Measurements from ENCODE around the gene ARAP1. TPM values are rescaled to one million over a fixed set of nuclear protein-coding genes. Genes with fewer than 3 reads are reported as not detected.

Gene ARAP1
- total RNA-seq, 2 experiments from 2014 or later, result 64.7 to 70.1 TPM

GRCh38 chr11:72777755-72778278, 25.6 kb upstream of the ARAP1 start:
- intact Hi-C loops (cut with micrococcal nuclease), result no loop called here
- no peaks in the 10 kb centered on the region for H3K36me3 Mint-ChIP-seq (ENCODE audit: low read depth)
- CTCF ChIA-PET, result interaction anchor here (0.5 to 2.7 kb wide), 4 partner anchors 15 to 743 kb away, joined by 3 to 11 read pairs (median 4); no protein-coding TSS in a partner anchor

GRCh38 chr11:72776844-72777754, 24.9 kb upstream of the ARAP1 start:
- intact Hi-C loops (cut with micrococcal nuclease), result no loop called here
- no peaks in the 10 kb centered on the region for H3K36me3 Mint-ChIP-seq (ENCODE audit: low read depth)
- H3K4me3 Mint-ChIP-seq, result no peak overlapping the region
- H3K9me3 Mint-ChIP-seq, result no peaks in the 10 kb centered on the region
- H3K27me3 Mint-ChIP-seq (ENCODE audit: low read depth), result no peaks in the 10 kb centered on the region
- peaks cover 7% of the 10 kb centered on the region for H3K4me1 Mint-ChIP-seq (ENCODE audit: low read depth)
- no peak overlapping the region for H3K27ac Mint-ChIP-seq
- DNase-seq, result no peak
- CTCF ChIA-PET, result interaction anchor here (1.5 to 2.7 kb wide), 3 partner anchors 16 to 401 kb away, joined by 3 to 11 read pairs (median 4); no protein-coding TSS in a partner anchor

More at GRCh38 chr11:72777755-72778278, 25.6 kb upstream of the ARAP1 start:
- Mint-ChIP-seq H3K27ac (no peak overlapping the region), H3K27me3 (ENCODE audit: low read depth) (no peaks in the 10 kb centered on the region), H3K4me1 (ENCODE audit: low read depth) (peaks cover 15% of the 10 kb centered on the region), H3K4me3 (no peak overlapping the region), H3K9me3 (no peaks in the 10 kb centered on the region)
- no peak for DNase-seq

GRCh38 chr11:72776117-72776843, 24.1 kb upstream of the ARAP1 start:
- Mint-ChIP-seq H3K27ac (no peak overlapping the region), H3K9me3 (no peaks in the 10 kb centered on the region), H3K27me3 (ENCODE audit: low read depth) (no peaks in the 10 kb centered on the region), H3K4me3 (no peak overlapping the region), H3K4me1 (ENCODE audit: low read depth) (peaks cover 5% of the 10 kb centered on the region), H3K36me3 (ENCODE audit: low read depth) (no peaks in the 10 kb centered on the region)
- intact Hi-C loops (cut with micrococcal nuclease), result no loop called here
- CTCF ChIA-PET, result interaction anchor here (0.6 to 1.9 kb wide), 3 partner anchors 17 to 681 kb away, joined by 3 to 4 read pairs (median 3); no protein-coding TSS in a partner anchor
- DNase-seq, result no peak

- intact Hi-C loops (cut with micrococcal nuclease), result no loop called here
- H3K9me3 Mint-ChIP-seq, result no peaks in the 10 kb centered on the region
- H3K4me1 Mint-ChIP-seq (ENCODE audit: low read depth), result peaks cover 2% of the 10 kb centered on the region
- H3K27ac Mint-ChIP-seq, result no peak overlapping the region
- H3K27me3 Mint-ChIP-seq (ENCODE audit: low read depth), result no peaks in the 10 kb centered on the region
- no peak for DNase-seq
- CTCF ChIA-PET, result interaction anchor here (1.5 kb wide), 1 partner anchor 18 kb away, joined by 3 read pairs; no protein-coding TSS in a partner anchor
- no peaks in the 10 kb centered on the region for H3K36me3 Mint-ChIP-seq (ENCODE audit: low read depth)
- H3K4me3 Mint-ChIP-seq, result no peak overlapping the region
These were observed 23.3 kb upstream of the ARAP1 start for GRCh38 chr11:72775288-72776110.

- Mint-ChIP-seq H3K27ac (no peak overlapping the region), H3K36me3 (ENCODE audit: low read depth) (no peaks in the 10 kb centered on the region), H3K4me1 (ENCODE audit: low read depth) (no peaks in the 10 kb centered on the region), H3K9me3 (no peaks in the 10 kb centered on the region), H3K27me3 (ENCODE audit: low read depth) (no peaks in the 10 kb centered on the region), H3K4me3 (no peak overlapping the region)
- CTCF ChIA-PET, result no interaction called here
- DNase-seq, result no peak
- intact Hi-C loops (cut with micrococcal nuclease), result no loop called here
These were observed 22.3 kb upstream of the ARAP1 start for GRCh38 chr11:72774499-72774898.

- no peaks in the 10 kb centered on the region for H3K9me3 Mint-ChIP-seq
- intact Hi-C loops (cut with micrococcal nuclease), result no loop called here
- H3K36me3 Mint-ChIP-seq (ENCODE audit: low read depth), result no peaks in the 10 kb centered on the region
- CTCF ChIA-PET, result no interaction called here
- no peaks in the 10 kb centered on the region for H3K27me3 Mint-ChIP-seq (ENCODE audit: low read depth)
- DNase-seq, result no peak
- H3K27ac Mint-ChIP-seq, result no peak overlapping the region
- H3K4me1 Mint-ChIP-seq (ENCODE audit: low read depth), result no peaks in the 10 kb centered on the region
- no peak overlapping the region for H3K4me3 Mint-ChIP-seq
These were observed 21.5 kb upstream of the ARAP1 start for GRCh38 chr11:72773696-72774095.

GRCh38 chr11:72773291-72773690, 21.1 kb upstream of the ARAP1 start:
- Mint-ChIP-seq H3K36me3 (ENCODE audit: low read depth) (no peaks in the 10 kb centered on the region), H3K9me3 (no peaks in the 10 kb centered on the region), H3K4me1 (ENCODE audit: low read depth) (no peaks in the 10 kb centered on the region), H3K27me3 (ENCODE audit: low read depth) (no peaks in the 10 kb centered on the region), H3K27ac (no peak overlapping the region), H3K4me3 (no peak overlapping the region)
- DNase-seq, result no peak
- intact Hi-C loops (cut with micrococcal nuclease), result no loop called here
- CTCF ChIA-PET, result no interaction called here

GRCh38 chr11:72772059-72772458, 19.9 kb upstream of the ARAP1 start:
- CTCF ChIA-PET, result interaction anchor here (0.8 to 0.9 kb wide), 2 partner anchors 9 to 47 kb away, joined by 3 read pairs; no protein-coding TSS in a partner anchor
- intact Hi-C loops (cut with micrococcal nuclease), result no loop called here

GRCh38 chr11:72771507-72771906, 19.3 kb upstream of the ARAP1 start:
- Mint-ChIP-seq H3K36me3 (ENCODE audit: low read depth) (no peaks in the 10 kb centered on the region), H3K27ac (no peak overlapping the region), H3K27me3 (ENCODE audit: low read depth) (no peaks in the 10 kb centered on the region), H3K4me1 (ENCODE audit: low read depth) (no peaks in the 10 kb centered on the region), H3K4me3 (no peak overlapping the region), H3K9me3 (no peaks in the 10 kb centered on the region)
- intact Hi-C loops (cut with micrococcal nuclease), result no loop called here
- CTCF ChIA-PET, result interaction anchor here (0.8 to 0.9 kb wide), 2 partner anchors 9 to 46 kb away, joined by 3 read pairs; no protein-coding TSS in a partner anchor
- no peak for DNase-seq

More at GRCh38 chr11:72772059-72772458, 19.9 kb upstream of the ARAP1 start:
- H3K36me3 Mint-ChIP-seq (ENCODE audit: low read depth), result no peaks in the 10 kb centered on the region
- no peak overlapping the region for H3K4me3 Mint-ChIP-seq
- no peak overlapping the region for H3K27ac Mint-ChIP-seq
- no peak for DNase-seq
- H3K9me3 Mint-ChIP-seq, result no peaks in the 10 kb centered on the region
- H3K27me3 Mint-ChIP-seq (ENCODE audit: low read depth), result no peaks in the 10 kb centered on the region
- no peaks in the 10 kb centered on the region for H3K4me1 Mint-ChIP-seq (ENCODE audit: low read depth)

- no peak for DNase-seq
- intact Hi-C loops (cut with micrococcal nuclease), result no loop called here
These were observed 18.6 kb upstream of the ARAP1 start for GRCh38 chr11:72770799-72771198.

GRCh38 chr11:72769680-72770079, 17.5 kb upstream of the ARAP1 start:
- Mint-ChIP-seq H3K4me3 (no peak overlapping the region), H3K27me3 (ENCODE audit: low read depth) (no peaks in the 10 kb centered on the region), H3K36me3 (ENCODE audit: low read depth) (no peaks in the 10 kb centered on the region), H3K27ac (no peak overlapping the region), H3K4me1 (ENCODE audit: low read depth) (no peaks in the 10 kb centered on the region), H3K9me3 (no peaks in the 10 kb centered on the region)
- CTCF ChIA-PET, result no interaction called here
- no peak for DNase-seq
- intact Hi-C loops (cut with micrococcal nuclease), result no loop called here

More at GRCh38 chr11:72770799-72771198, 18.6 kb upstream of the ARAP1 start:
- Mint-ChIP-seq H3K36me3 (ENCODE audit: low read depth) (no peaks in the 10 kb centered on the region), H3K27ac (no peak overlapping the region), H3K27me3 (ENCODE audit: low read depth) (no peaks in the 10 kb centered on the region), H3K4me1 (ENCODE audit: low read depth) (no peaks in the 10 kb centered on the region), H3K9me3 (no peaks in the 10 kb centered on the region), H3K4me3 (no peak overlapping the region)
- CTCF ChIA-PET, result interaction anchor here (0.7 kb wide), 1 partner anchor 33 kb away, joined by 3 read pairs; no protein-coding TSS in a partner anchor

All from activated naive CD4-positive, alpha-beta T cell treated with anti-CD3 and anti-CD28 coated beads for 36 hours (primary cell).